NCI-H187 treated with DMSO at 0.1 percent for 48 hours (cell line): ENCODE data around the gene TOB2.
"Not testable (repeated sequence)": the region's sequence is repeated elsewhere in the genome, so short reads cannot be mapped to it uniquely, and the experiment has no call there.

Experiments used
- DNase-seq: peaks from one replicate; lab custom pipeline; 2025; lab: John Stamatoyannopoulos, UW

Gene TOB2

DNA sequence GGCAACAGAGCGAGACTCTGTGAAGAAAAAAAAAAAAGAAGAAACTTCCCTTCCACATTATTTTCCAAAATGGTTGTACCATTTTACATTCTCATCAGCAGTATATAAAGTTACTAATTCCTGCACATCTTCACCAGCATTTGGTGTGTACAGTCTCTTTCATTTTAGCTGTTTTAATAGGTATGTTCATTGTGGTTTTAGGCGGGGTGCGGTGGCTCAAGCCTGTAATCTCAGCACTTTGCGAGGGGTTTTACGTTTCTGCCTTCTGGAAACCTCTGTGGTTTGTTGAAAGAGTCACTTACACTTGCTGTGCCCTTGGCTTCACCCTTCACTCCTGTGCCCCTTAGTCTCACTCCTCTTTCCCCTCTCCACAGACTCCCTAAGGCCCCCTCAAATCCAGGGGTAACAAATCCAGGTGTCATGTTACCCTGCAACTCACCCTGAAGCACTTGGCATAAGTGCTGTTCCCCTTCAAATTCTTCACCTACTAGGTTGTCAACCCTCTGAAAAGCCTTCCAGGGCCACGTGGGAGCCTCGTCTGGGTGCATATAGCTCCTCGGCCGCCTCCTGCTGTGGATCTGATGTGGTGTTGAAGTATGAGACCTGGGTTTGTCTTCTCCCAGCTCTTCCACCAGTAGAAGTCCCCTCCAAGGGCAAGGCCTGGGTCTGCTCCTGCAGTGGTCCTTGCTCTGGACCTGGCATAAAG, 20.8 kb downstream of the TOB2 start:
- DNase-seq = no peak

- DNase-seq = no peak
These were observed 27.9 kb downstream of the TOB2 start for GRCh38 chr22:41418717-41419116.

- DNase-seq = no peak
These were observed 28.8 kb downstream of the TOB2 start for GRCh38 chr22:41417622-41418390.

DNA sequence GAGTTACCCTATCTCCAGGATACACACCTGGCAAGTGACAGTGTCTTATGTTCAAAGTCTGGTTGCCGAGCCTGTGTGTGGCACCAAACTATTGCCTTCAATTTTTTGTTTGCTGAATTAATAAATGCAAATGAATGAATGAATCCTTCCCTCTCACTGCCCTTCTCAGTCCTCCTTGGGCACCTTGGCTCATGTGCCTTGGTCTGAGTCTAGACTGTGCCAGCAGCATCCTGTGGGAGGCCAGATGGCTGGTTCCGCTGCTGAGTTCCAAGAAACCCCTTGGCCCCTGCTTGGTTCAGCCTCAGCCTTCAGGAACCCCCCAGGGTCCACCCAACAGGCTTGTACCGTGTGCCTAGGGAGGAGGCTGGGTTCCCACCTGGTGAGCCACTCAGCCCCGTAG, 31.0 kb downstream of the TOB2 start:
- no peak for DNase-seq

DNA sequence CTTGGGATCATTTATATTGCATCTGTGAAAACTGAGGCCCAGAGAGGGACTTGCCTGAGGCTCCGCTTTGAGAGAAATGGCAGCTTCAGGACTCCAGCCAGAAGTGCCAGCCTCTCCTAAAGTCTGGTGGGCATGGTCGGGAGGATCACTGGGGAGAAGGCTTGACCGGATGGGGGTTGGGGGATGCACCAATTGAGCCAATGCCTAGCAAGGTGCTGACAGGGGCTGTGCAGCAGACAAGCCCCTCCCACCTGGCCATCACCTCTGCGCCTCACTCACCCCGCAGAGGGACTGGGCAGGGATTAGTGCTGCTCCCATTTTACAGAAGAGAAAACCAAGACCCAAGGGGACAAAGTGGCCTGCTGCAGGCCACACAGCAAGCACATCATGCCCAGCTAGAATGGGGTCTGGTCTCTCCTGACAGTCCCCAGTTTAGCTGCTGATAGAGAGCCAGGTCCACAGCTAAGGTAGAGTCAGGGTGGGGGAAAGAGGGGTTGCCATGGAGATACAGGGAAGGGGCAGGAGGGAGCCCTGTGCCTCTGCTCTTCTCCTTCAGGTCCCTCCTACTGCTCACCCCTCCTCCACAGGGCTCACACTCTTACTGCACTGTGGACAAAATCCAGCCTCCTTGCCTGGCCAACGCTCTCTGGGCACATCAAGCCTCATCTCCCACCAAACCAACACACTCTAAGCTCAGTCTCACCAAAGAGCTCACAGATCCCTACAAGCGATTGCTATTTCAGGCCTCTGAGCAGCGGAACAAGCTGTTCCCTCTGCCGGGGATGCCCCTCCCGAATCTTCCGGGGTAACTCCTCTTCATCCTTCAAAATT, 35.4 kb downstream of the TOB2 start:
- no peak for DNase-seq

- DNase-seq = no peak
These were observed 36.3 kb downstream of the TOB2 start for GRCh38 chr22:41410311-41410751.

DNA sequence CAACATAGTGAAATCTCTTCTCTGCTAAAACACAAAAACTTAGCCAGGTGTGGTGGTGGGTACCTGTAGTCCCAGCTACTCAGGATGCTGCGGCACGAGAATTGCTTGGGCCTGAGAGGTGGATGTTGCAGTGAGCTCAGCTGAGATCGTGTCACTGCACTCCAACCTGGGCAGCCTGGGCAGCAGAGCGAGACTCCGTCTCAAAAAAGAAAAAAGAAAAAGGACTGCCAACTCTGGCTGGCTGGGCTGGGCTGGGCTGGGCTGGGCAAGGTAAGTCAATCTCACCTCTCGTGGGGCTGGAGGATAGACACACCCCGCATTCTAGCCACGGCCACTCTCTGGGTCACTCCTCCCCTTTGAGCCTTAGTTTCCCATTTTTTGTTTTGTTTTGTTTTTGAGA, 37.9 kb downstream of the TOB2 start:
- DNase-seq = no peak

DNA sequence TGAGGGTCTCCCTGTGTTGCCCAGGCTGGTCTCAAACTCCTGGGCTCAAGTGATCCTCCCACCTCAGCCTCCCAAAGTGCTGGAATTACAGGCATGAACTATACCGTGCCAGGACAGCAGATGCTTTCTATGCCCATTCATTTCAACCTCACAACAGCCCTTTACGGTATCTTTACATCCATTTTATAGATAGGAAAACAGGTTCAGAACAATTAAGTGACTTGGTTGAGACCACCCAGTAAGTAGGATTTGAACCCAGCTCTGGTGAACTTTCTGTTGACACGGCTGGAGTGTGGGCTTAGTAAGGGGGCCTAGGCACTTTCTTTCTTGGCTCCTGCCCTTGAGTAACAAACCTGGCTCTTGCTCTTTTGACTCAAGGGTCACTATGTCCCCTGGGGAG, 39.2 kb downstream of the TOB2 start:
- DNase-seq = no peak

GRCh38 chr22:41406410-41406809, 40.2 kb downstream of the TOB2 start:
- no peak for DNase-seq

DNA sequence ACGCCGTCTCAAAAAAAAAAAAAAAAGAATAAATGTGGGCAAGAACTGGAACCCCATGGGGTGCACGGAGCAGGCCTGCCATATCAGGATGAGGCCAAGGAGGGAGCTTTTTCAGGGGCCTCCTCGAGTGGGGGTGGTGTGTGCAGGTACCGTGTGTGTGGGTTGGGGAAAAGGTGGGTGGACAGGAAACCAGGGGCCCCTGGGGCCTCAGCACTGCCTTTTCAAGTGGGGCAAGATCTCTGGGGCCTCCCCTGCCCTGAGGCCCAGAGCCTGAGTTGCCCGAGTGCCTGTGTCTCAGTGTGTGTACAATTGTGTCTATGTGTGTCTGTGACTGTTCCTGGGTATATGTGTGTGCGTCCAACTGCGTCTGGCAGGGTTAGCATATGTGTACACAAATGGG, 41.0 kb downstream of the TOB2 start:
- no peak for DNase-seq

DNA sequence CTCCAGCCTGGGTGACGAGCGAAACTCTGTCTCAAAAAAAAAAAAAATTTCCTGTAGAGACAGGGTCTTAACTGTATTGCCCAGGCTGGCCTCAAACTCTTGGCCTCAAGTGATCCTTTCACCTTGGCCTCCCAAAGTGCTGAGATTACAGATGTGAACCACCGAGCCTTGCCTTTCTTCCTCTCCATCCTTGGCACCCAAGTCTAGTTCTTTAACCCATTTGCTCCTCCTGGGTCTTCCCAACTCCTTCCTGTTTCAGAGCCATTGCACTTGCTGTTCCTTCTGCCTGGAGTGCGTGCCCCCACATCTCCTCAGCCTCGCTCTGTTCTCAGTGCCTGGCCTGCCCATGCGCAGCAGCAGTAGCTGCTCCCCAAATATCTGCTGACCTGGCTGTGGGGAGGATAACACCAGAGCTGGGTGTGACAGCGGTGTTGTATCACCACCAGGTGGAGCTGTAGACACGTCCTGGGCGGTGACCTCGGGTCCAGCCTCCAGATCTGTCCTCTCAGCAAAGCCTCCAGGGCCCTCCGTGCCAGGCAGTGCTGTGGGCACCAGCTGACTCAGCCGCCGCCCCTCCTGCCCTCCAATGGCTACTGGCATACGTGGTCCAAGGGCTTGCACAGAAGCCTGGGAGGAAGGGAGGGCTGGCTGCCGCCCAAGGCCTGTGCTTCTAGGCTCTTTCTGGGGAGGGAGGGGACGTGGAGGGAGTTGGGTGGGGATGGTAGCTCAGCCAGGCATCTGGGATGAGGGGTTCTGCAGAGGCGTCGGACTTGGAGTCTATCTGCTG, 42.9 kb downstream of the TOB2 start:
- DNase-seq = no peak

DNA sequence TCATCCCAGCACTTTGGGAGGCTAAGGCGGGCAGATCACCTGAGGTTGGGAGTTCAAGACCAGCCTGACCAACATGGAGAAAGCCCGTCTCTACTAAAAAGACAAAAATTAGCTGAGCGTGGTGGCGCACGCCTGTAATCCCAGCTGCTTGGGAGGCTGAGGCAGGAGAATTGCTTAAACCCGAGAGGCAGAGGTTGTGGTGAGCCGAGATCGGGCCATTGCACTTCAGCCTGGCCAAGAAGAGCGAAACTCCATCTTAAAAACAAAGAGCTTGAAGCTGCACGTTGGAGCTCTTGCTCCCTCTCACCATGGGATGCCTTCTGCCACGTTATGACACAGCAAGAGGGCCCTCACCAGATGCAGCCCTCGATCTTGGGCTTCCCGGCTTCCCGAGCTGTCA, 43.8 kb downstream of the TOB2 start:
- not testable (repeated sequence) for DNase-seq

DNA sequence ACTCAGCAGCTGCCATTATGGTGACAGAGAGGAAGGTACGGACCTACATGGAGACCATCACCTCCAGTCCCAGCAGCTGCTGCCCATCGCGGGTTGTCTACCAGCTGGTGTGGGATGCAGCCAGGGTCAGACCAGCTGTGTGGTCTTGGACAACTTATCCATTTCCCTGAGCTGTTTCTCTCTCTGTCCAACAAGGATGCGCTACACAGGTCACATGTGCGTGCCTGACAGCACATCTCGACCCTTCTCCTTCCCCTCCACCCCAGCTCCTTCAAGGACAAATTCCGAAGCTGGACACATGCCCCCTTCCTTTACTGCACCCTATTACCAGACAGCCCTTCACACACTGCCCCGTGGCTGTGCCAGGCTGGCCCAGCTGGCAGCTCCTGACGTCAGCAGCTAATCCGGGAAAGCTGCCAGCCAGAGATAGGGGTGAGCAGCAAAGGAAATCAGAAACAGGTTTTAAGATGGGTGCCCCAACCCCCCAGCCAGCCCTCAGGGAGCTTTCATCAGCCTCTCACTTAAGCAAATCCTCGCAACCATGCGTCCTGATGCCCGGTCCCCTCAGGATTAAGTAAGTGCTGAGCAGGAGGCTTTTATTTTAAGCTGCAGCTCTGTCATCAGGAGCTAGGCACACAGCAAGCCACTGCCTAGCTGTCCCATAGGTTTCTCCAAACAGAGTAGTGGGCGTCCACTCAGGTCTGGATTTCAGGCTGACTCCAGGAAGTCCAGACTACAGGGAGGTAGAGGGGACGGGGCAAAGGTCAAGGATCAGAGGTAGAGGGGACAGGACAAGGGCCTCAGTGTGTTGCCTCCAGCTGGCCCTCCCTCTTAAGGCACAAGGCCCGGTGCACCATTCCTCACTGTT, 44.6 kb downstream of the TOB2 start:
- DNase-seq = no peak

- DNase-seq = no peak
These were observed 47.7 kb downstream of the TOB2 start for GRCh38 chr22:41398921-41399320.

GRCh38 chr22:41397143-41397811, 49.3 kb downstream of the TOB2 start:
- DNase-seq = no peak

GRCh38 chr22:41395531-41396240, 50.9 kb downstream of the TOB2 start:
- DNase-seq = no peak

DNA sequence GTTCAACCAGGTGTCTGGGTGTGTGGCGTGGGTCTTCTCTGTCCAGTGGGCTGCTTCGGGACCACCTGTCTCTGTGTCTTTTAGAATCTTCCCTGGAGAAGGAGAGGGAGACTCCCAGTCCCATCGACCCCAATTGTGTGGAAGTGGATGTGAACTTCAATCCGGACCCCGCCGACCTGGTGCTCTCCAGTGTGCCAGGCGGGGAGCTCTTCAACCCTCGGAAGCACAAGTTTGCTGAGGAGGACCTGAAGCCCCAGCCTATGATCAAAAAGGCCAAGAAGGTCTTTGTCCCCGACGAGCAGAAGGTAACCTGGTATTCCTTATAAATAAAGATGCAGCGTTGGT, 52.6 kb downstream of the TOB2 start:
- DNase-seq = no peak

- DNase-seq = no peak
These were observed 59.3 kb downstream of the TOB2 start for GRCh38 chr22:41387341-41387740.

DNA sequence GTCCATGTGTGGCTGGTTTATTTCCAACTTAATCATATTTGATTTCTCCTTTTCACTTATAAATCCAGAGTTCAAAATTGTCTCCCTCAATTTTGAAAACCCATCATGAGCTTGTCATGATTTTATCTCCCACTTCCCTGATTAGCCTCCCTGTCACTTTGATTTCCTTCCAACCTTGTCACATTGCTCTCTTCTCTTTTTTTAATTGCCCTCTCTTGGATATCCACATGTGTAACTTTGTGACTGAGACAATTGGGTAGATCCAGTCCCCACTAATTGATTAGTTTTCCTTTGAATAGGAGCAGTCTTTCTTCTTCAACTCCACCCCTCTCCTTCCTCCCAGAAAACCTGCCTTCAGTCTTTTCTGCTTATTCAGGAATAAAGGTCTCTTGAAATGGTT, 62.5 kb downstream of the TOB2 start:
- DNase-seq = no peak
